MCF 10A (cell line): ENCODE measurements around the gene GCNT1. TPM values are rescaled to one million over a fixed set of nuclear protein-coding genes. Genes with fewer than 3 reads are reported as not detected.
"Not testable (repeated sequence)": the region's sequence is repeated elsewhere in the genome, so short reads cannot be mapped to it uniquely, and the experiment has no call there.

ENCODE experiments used
- BruUV-seq: library from RNA; stranded (reverse); fragments of 400-500 nt; replicated peaks from 2 replicates; lab custom pipeline; 2021; lab: Mats Ljungman, UMichigan
- CTCF ChIA-PET: fragments of 300-600 bp; sonication (Branson Sonifier 250); formaldehyde crosslinking; extraction: SDS; loops from one replicate; lab custom pipeline; 2021; ENCODE audit warnings: antibody characterized with exemption, inconsistent platforms; lab: Yijun Ruan, JAX
- POLR2A ChIA-PET: fragments of 300-600, 350-650 bp; sonication (Branson Sonifier 250); formaldehyde crosslinking; extraction: SDS; loops from one replicate; lab custom pipeline; 2020; ENCODE audit warnings: antibody characterized with exemption, inconsistent platforms; lab: Yijun Ruan, JAX
- DNase-seq: peaks from one replicate; pipeline ENCODE4 v3.0.0-alpha.2; 2018; ENCODE audit not compliant: unreplicated experiment
- H3K27ac Mint-ChIP-seq: one replicate; pipeline ENCODE4 v1.8.0; 2022; ENCODE audit warnings: mild to moderate bottlenecking, low read depth, mixed read lengths; ENCODE audit not compliant: unreplicated experiment
- H3K27me3 Mint-ChIP-seq: one replicate; pipeline ENCODE4 v1.8.0; 2022; ENCODE audit warnings: mixed read lengths; ENCODE audit not compliant: insufficient read depth, unreplicated experiment
- H3K36me3 Mint-ChIP-seq: one replicate; pipeline ENCODE4 v1.8.0; 2022; ENCODE audit warnings: mild to moderate bottlenecking, moderate library complexity, mixed read lengths; ENCODE audit not compliant: insufficient read depth, unreplicated experiment
- H3K4me1 Mint-ChIP-seq: one replicate; pipeline ENCODE4 v1.8.0; 2022; ENCODE audit warnings: mixed read lengths; ENCODE audit not compliant: insufficient read depth, unreplicated experiment
- H3K4me3 Mint-ChIP-seq: one replicate; pipeline ENCODE4 v1.8.0; 2022; ENCODE audit warnings: mild to moderate bottlenecking, moderate library complexity, mixed read lengths; ENCODE audit not compliant: unreplicated experiment
- H3K9me3 Mint-ChIP-seq: one replicate; pipeline ENCODE4 v1.8.0; 2022; ENCODE audit warnings: mixed read lengths; ENCODE audit not compliant: unreplicated experiment
- CTCF ChIP-seq: fragments of 200-600 bp; IDR thresholded peaks from one replicate; pipeline ENCODE4 v1.8.0; 2022; ENCODE audit warnings: antibody characterized with exemption, mild to moderate bottlenecking; ENCODE audit not compliant: unreplicated experiment
- intact Hi-C: fragments of 100-400 bp; cut with micrococcal nuclease; formaldehyde crosslinking; loops from 2 replicates; pipeline ENCODE4 v1.14.1; 2022
- total RNA-seq: library from RNA; stranded (reverse); gene quantifications from 2 replicates; pipeline ENCODE4 v1.2.3, GENCODE V29; 2022

The GCNT1 gene
- total RNA-seq, 1 experiment from 2014 or later = 11.5 TPM

- Mint-ChIP-seq H3K36me3 (peaks cover 13% of the 10 kb centered on the region), H3K4me1 (no peaks in the 10 kb centered on the region), H3K9me3 (no peaks in the 10 kb centered on the region), H3K27me3 (no peaks in the 10 kb centered on the region), H3K4me3 (no peak overlapping the region), H3K27ac (no peak overlapping the region)
- no peak for TF ChIP-seq CTCF
- no TSS peak for BruUV-seq
- intact Hi-C loops = no loop called here
- CTCF ChIA-PET = interaction anchor here (1.3 kb wide), 1 partner anchor 181 kb away, joined by 6 read pairs; no protein-coding TSS in a partner anchor
- POLR2A ChIA-PET = no interaction called here
- no peak for DNase-seq
These were observed 19.2 kb downstream of the GCNT1 start for GRCh38 chr9:76478226-76478625.

- POLR2A ChIA-PET, BruUV-seq, CTCF ChIA-PET, DNase-seq, intact Hi-C loops, H3K27me3 Mint-ChIP-seq, H3K36me3 Mint-ChIP-seq, H3K4me3 Mint-ChIP-seq, H3K9me3 Mint-ChIP-seq, H3K4me1 Mint-ChIP-seq, H3K27ac Mint-ChIP-seq: not testable (repeated sequence)
These were observed 20.4 kb downstream of the GCNT1 start for GRCh38 chr9:76479337-76479736.

- H3K4me1 Mint-ChIP-seq = no peaks in the 10 kb centered on the region
These were observed 27.2 kb downstream of the GCNT1 start for GRCh38 chr9:76486151-76486550.

GRCh38 chr9:76490249-76490990, 31.4 kb downstream of the GCNT1 start:
- ChIA-PET CTCF (no interaction called here), POLR2A (no interaction called here)
- H3K4me3 Mint-ChIP-seq = no peak overlapping the region
- no peak for TF ChIP-seq CTCF
- peaks cover 6% of the 10 kb centered on the region for H3K36me3 Mint-ChIP-seq
- no peaks in the 10 kb centered on the region for H3K4me1 Mint-ChIP-seq
- no TSS peak for BruUV-seq
- H3K27ac Mint-ChIP-seq = no peak overlapping the region
- intact Hi-C loops = no loop called here
- no peak for DNase-seq
- H3K9me3 Mint-ChIP-seq = no peaks in the 10 kb centered on the region
- no peaks in the 10 kb centered on the region for H3K27me3 Mint-ChIP-seq

More at GRCh38 chr9:76486151-76486550, 27.2 kb downstream of the GCNT1 start:
- intact Hi-C loops = no loop called here
- BruUV-seq = no TSS peak
- TF ChIP-seq CTCF = no peak
- no peaks in the 10 kb centered on the region for H3K36me3 Mint-ChIP-seq
- ChIA-PET POLR2A (no interaction called here), CTCF (no interaction called here)
- H3K9me3 Mint-ChIP-seq = no peaks in the 10 kb centered on the region
- H3K27ac Mint-ChIP-seq = no peak overlapping the region
- no peak overlapping the region for H3K4me3 Mint-ChIP-seq
- DNase-seq = no peak
- H3K27me3 Mint-ChIP-seq = no peaks in the 10 kb centered on the region

- BruUV-seq, H3K27ac Mint-ChIP-seq, POLR2A ChIA-PET, H3K36me3 Mint-ChIP-seq, H3K4me1 Mint-ChIP-seq, H3K27me3 Mint-ChIP-seq, H3K4me3 Mint-ChIP-seq, H3K9me3 Mint-ChIP-seq, intact Hi-C loops, DNase-seq: not testable (repeated sequence)
- CTCF ChIA-PET = interaction anchor here (0.6 kb wide), 1 partner anchor 1751 kb away, joined by 3 read pairs; no protein-coding TSS in a partner anchor
These were observed 32.1 kb downstream of the GCNT1 start for GRCh38 chr9:76491056-76491455.

GRCh38 chr9:76493496-76493895, 34.5 kb downstream of the GCNT1 start:
- H3K9me3 Mint-ChIP-seq, POLR2A ChIA-PET, H3K27me3 Mint-ChIP-seq, H3K4me3 Mint-ChIP-seq, H3K36me3 Mint-ChIP-seq, intact Hi-C loops, H3K27ac Mint-ChIP-seq, H3K4me1 Mint-ChIP-seq, DNase-seq, BruUV-seq: not testable (repeated sequence)
- CTCF ChIA-PET = interaction anchor here (0.6 kb wide), 1 partner anchor 236 kb away, joined by 3 read pairs; no protein-coding TSS in a partner anchor
